ENCODE data around the gene OR10G3.

DNA sequence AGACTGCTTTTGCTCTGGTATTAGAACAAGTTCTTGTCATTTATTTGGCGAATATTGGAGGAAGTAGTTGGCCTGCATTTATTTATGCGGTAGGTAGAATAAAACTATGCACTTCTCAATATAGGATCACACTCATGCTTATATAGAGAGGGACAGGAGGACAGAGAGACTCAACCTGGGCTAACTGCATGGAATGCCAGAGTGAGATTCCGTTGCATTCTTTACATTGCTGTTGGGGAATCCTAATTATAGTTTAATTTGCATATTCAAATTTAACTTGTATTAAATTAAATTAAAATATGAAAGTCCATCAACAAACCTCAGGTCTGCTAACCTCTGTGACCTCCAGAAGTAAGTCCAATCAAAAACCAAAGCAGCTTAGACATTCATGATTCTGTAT lies 26.6 kb downstream of the OR10G3 start:
- TF ChIP-seq, protein P1, sequence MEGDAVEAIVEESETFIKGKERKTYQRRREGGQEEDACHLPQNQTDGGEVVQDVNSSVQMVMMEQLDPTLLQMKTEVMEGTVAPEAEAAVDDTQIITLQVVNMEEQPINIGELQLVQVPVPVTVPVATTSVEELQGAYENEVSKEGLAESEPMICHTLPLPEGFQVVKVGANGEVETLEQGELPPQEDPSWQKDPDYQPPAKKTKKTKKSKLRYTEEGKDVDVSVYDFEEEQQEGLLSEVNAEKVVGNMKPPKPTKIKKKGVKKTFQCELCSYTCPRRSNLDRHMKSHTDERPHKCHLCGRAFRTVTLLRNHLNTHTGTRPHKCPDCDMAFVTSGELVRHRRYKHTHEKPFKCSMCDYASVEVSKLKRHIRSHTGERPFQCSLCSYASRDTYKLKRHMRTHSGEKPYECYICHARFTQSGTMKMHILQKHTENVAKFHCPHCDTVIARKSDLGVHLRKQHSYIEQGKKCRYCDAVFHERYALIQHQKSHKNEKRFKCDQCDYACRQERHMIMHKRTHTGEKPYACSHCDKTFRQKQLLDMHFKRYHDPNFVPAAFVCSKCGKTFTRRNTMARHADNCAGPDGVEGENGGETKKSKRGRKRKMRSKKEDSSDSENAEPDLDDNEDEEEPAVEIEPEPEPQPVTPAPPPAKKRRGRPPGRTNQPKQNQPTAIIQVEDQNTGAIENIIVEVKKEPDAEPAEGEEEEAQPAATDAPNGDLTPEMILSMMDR (IDR thresholded peaks at IDR 0.05; ENCODE audit: insufficient read depth, low read length), result no peak
- no peak for TF ChIP-seq POLR2AphosphoS5 (IDR thresholded peaks at IDR 0.05; ENCODE audit: low read depth)
- TF ChIP-seq, protein P2, sequence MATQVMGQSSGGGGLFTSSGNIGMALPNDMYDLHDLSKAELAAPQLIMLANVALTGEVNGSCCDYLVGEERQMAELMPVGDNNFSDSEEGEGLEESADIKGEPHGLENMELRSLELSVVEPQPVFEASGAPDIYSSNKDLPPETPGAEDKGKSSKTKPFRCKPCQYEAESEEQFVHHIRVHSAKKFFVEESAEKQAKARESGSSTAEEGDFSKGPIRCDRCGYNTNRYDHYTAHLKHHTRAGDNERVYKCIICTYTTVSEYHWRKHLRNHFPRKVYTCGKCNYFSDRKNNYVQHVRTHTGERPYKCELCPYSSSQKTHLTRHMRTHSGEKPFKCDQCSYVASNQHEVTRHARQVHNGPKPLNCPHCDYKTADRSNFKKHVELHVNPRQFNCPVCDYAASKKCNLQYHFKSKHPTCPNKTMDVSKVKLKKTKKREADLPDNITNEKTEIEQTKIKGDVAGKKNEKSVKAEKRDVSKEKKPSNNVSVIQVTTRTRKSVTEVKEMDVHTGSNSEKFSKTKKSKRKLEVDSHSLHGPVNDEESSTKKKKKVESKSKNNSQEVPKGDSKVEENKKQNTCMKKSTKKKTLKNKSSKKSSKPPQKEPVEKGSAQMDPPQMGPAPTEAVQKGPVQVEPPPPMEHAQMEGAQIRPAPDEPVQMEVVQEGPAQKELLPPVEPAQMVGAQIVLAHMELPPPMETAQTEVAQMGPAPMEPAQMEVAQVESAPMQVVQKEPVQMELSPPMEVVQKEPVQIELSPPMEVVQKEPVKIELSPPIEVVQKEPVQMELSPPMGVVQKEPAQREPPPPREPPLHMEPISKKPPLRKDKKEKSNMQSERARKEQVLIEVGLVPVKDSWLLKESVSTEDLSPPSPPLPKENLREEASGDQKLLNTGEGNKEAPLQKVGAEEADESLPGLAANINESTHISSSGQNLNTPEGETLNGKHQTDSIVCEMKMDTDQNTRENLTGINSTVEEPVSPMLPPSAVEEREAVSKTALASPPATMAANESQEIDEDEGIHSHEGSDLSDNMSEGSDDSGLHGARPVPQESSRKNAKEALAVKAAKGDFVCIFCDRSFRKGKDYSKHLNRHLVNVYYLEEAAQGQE (IDR thresholded peaks at IDR 0.05; ENCODE audit: insufficient replicate concordance, low read depth), result no peak
